Pons (tissue), 1 donor: ENCODE data around the gene TBX10.
"Not testable (repeated sequence)": the region's sequence is repeated elsewhere in the genome, so short reads cannot be mapped to it uniquely, and the experiment has no call there.

Experiments used
- DNase-seq: peaks from one replicate; pipeline ENCODE4 v3.0.0-alpha.2; 2016; ENCODE audit warnings: low spot score

Gene TBX10

DNA sequence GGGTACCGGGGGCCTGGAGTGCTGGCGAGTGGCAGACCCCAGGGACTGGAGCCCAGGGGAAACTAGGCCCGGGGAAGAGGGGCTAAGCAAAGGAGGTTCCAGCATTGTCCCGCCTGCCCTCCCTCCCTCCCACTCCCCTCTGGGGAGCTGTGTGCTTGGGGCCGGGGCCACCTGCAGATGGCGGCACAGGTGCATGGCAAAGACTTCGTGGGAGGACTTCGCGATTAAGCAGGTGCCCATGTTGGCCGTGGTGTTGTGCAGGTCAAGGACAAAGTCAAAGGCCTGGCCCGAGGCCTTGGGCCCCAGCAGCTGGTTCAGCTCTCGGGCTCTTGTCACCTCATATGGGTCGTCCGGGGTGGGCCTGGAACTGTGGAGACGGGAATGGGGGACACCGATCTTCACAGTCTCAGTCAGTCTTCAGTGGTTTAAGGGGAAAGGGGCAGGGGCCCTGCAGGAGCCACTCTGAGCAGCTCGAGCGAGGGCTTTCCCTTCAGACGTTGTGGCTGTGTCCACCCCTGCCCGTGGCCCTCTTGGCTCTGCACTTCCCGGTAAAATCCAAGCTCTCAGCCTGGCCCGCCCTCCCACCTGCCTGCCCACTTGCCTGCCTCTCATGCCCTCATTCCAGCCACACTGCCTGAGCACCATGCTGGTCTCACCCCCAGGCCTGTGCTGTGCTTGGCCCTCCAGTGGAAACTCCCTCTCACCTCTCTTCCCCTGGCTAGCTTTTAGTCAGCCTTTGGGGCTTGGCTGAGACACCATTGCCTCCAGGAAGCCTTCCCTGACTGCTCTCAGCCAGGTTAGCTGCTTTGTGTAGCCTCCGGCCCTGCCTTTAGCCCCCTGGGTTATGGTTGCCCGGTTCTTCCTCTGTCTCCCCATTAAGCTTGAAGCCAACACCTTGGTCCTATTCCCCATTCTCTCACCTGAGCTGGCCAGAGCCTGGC is 6.2 kb upstream of the TBX10 start:
- no peak for DNase-seq

GRCh38 chr11:67644472-67645418 is 5.2 kb upstream of the TBX10 start:
- DNase-seq, result no peak

GRCh38 chr11:67644042-67644441 is 4.5 kb upstream of the TBX10 start:
- DNase-seq, result no peak

- no peak for DNase-seq
Measured at GRCh38 chr11:67642173-67643120, 2.9 kb upstream of the TBX10 start.

- no peak for DNase-seq
Measured at GRCh38 chr11:67641338-67642172, 2.0 kb upstream of the TBX10 start.

DNA sequence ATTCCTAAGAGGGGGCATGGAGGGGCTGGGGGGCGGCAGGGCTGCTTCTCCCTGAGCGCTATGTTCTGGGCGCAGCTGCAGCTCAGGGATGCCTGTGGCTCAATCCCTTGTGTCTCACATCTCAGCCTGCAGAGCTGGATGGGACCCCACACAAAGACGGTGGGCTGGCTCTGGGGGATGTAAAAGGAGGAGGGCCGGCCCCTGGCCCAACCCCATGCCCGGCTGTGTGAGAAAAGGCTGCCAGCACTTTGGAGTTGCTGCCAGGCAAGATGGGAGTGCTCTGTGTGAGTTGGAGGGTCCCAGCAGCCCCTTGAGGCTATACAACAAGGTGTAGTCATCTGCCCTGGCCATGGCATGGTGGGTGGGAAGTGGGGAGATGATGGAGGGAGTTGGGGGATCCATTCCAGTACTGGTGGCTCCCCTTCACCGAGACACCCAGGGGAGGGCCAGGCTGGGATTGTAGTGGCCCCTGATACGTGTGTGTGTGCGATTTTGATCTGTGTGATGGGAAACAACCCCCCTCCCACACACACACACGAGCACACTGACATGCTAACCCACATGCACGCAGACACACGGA is 1.3 kb upstream of the TBX10 start:
- no peak for DNase-seq

GRCh38 chr11:67640021-67640757 is 626 bp upstream of the TBX10 start:
- no peak for DNase-seq

GRCh38 chr11:67638535-67639437 is 777 bp downstream of the TBX10 start:
- DNase-seq, result no peak

GRCh38 chr11:67637441-67637840 is 2.1 kb downstream of the TBX10 start:
- DNase-seq, result not testable (repeated sequence)

DNA sequence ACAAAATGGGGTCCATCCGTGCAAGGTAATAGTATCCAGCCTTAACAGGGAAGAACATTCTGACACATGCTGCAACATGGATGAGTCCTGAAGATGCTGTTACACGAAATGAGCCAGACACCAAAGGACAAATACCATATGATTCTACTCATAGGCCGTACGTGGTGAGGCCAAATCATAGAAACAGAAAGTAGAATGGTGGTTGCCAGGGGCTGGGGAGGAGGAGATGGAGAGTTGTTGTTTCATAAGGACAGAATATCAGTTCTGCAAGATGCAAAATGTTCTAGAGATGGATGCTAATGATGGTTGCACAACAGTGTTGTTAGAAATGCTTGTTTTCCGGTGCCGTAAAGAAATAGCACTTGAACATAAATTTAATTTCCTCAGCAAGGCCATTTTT is 2.6 kb downstream of the TBX10 start:
- DNase-seq, result no peak

- DNase-seq, result no peak
Measured at GRCh38 chr11:67635231-67635521, 4.4 kb downstream of the TBX10 start.

GRCh38 chr11:67634366-67635230 is 5.0 kb downstream of the TBX10 start:
- DNase-seq, result no peak

DNA sequence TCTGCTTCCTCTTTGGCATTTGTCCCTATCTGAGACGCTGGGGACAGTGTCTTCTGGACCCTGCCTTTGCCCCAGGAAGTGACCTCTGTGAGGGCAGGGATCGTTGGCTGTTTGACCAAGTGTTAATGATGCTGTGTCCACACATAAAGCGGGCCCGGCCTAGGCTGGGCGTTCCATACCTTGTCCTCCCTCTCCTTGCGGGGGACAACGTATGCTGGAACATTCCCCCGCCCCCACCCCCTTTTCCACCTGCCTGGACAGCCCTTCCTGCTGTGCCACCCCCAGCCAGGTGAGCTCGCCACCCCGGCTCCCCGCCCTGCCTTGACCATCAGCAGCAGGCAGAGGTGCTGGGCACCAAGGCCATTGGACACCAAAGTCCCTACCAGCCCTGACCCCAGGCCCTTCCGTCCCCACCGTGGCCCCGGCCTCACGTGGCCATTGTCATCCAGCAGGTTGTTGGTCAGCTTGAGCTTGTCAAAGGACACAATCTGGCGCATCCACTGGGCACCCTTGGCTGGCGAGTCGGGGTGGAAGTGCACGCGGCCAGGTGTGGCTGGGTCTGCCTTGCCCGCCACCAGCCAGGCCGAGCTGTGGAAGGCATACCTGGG is 5.7 kb downstream of the TBX10 start:
- no peak for DNase-seq

DNA sequence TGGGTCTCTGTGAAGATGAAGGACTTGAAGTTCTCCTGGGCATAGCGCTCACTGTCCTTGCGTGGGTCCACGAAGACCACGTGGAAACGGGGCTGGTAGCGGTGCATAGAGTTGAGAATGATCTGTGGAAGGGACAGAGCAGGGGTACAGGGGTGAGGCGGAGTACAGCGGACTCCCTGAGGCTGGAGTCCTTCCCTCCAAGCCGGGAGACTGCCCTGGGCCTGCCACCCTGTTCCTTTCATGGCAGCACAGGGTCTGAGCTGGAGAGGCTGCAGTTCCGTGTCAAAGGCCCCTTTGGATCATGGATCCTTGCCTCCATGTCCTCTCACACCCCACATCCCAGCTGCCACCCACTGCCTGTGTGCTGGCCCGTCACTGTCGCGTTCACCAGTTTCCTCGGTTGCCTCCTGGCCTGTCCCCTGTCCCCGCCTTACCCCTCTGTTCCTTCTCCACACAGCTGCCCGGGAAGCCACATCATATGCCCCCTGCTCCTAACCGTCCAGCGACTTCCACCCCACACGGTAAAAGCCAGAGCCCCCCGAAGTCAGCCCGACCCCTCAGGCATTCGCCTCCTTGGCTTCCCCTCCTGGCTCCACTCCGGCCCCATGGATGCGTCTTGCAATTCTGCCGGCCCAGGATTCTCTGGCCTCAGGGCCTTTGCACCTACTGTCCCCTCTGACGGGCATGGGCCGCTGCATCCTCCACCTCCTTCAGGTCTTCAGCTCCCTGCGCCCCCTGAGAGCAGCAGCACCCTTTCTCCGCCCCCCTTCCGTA is 6.4 kb downstream of the TBX10 start:
- no peak for DNase-seq

GRCh38 chr11:67632175-67632981 is 7.2 kb downstream of the TBX10 start:
- DNase-seq, result no peak

DNA sequence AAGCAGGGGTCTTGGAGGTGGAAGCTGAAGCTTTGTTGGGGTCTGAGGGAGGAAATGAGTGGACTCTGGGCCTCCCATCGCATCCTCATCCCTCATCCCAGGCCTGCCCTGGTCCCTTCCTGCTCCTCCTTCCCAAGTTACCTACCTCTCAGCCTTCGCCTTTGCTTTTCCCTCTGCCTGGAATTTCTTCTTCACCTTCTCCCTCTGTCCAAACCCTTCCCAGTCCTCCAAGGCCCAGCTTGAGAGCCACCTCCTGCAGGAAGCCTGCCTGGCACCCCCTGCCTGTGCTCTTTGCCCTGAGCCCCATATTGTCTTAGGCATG is 7.7 kb downstream of the TBX10 start:
- DNase-seq, result no peak
